SK-N-SH treated with all-trans-retinoic acid at 6 μM for 48 hours (cell line): ENCODE results near the gene QSOX2.

Source experiments
- ATAC-seq: fragments of 200-7000 bp; cut with Tn5 transposase; 3 replicates; pipeline ENCODE4 v1.9.1; 2020; ENCODE audit warnings: mild to moderate bottlenecking, moderate library complexity
- ARNTL ChIP-seq: fragments of 450-650 bp; formaldehyde crosslinking; IDR thresholded peaks from 2 replicates; pipeline ENCODE4 v1.5.0; 2020; ENCODE audit warnings: low read depth, mild to moderate bottlenecking, moderate library complexity, borderline replicate concordance
- BACH2 ChIP-seq: fragments of 250-450 bp; sonication (Bioruptor Pico); IDR thresholded peaks from 2 replicates; pipeline ENCODE4 v1.9.0; 2021; ENCODE audit warnings: mild to moderate bottlenecking, borderline replicate concordance
- CREB5 ChIP-seq: fragments of 250-450 bp; sonication (Bioruptor Pico); IDR thresholded peaks from 2 replicates; pipeline ENCODE4 v1.5.1; 2020; ENCODE audit warnings: low read depth, mild to moderate bottlenecking, moderate library complexity
- CSDC2 ChIP-seq: fragments of 250-450 bp; sonication (Bioruptor Pico); IDR thresholded peaks from 2 replicates; pipeline ENCODE4 v1.5.0; 2020; ENCODE audit warnings: mild to moderate bottlenecking, moderate library complexity
- CSRNP3 ChIP-seq: fragments of 250-450 bp; sonication (Bioruptor Pico); IDR thresholded peaks from 2 replicates; pipeline ENCODE4 v1.5.1; 2021; ENCODE audit warnings: mild to moderate bottlenecking, moderate library complexity
- GLIS3 ChIP-seq: fragments of 250-450 bp; sonication (Bioruptor Pico); IDR thresholded peaks from 2 replicates; pipeline ENCODE4 v1.5.0; 2020; ENCODE audit warnings: mild to moderate bottlenecking, moderate library complexity
- ISL1 ChIP-seq: fragments of 250-450 bp; sonication (Bioruptor Pico); IDR thresholded peaks from 2 replicates; pipeline ENCODE4 v2.1.2; 2022; ENCODE audit warnings: mild to moderate bottlenecking, moderate library complexity
- OSR1 ChIP-seq: fragments of 250-450 bp; sonication (Bioruptor Pico); IDR thresholded peaks from 2 replicates; pipeline ENCODE4 v1.8.0; 2022; ENCODE audit warnings: moderate library complexity, mild to moderate bottlenecking, inconsistent platforms
- PATZ1 ChIP-seq: fragments of 250-450 bp; sonication (Bioruptor Pico); IDR thresholded peaks from 2 replicates; pipeline ENCODE4 v1.8.0; 2020; ENCODE audit warnings: mild to moderate bottlenecking, moderate library complexity, borderline replicate concordance
- POU6F1 ChIP-seq: fragments of 250-450 bp; sonication (Bioruptor Pico); IDR thresholded peaks from 2 replicates; pipeline ENCODE4 v1.8.0; 2021; ENCODE audit warnings: low read depth, mild to moderate bottlenecking, moderate library complexity, borderline replicate concordance
- PPARA ChIP-seq: fragments of 250-450 bp; sonication (Bioruptor Pico); IDR thresholded peaks from 2 replicates; pipeline ENCODE4 v1.5.0; 2020; ENCODE audit warnings: mild to moderate bottlenecking, borderline replicate concordance
- SNAI2 ChIP-seq: fragments of 250-450 bp; sonication (Bioruptor Pico); IDR thresholded peaks from 2 replicates; pipeline ENCODE4 v1.5.0; 2020; ENCODE audit warnings: mild to moderate bottlenecking, moderate library complexity
- TCF4 ChIP-seq: fragments of 250-450 bp; sonication (Bioruptor Pico); IDR thresholded peaks from 2 replicates; pipeline ENCODE4 v1.8.0; 2021; ENCODE audit warnings: mild to moderate bottlenecking, moderate library complexity, borderline replicate concordance
- TOX ChIP-seq: fragments of 250-450 bp; sonication (Bioruptor Pico); IDR thresholded peaks from 2 replicates; pipeline ENCODE4 v1.8.0; 2021; ENCODE audit warnings: mild to moderate bottlenecking, moderate library complexity, borderline replicate concordance
- TSHZ2 ChIP-seq: fragments of 250-450 bp; sonication (Bioruptor Pico); IDR thresholded peaks from 2 replicates; pipeline ENCODE4 v1.5.0; 2020; ENCODE audit warnings: mild to moderate bottlenecking, moderate library complexity
- ZC3H10 ChIP-seq: fragments of 250-450 bp; sonication (Bioruptor Pico); IDR thresholded peaks from 2 replicates; pipeline ENCODE4 v1.5.1; 2021; ENCODE audit warnings: mild to moderate bottlenecking, moderate library complexity
- ZFP3 ChIP-seq: fragments of 250-450 bp; sonication (Bioruptor Pico); IDR thresholded peaks from 2 replicates; pipeline ENCODE4 v1.5.0; 2020; ENCODE audit warnings: mild to moderate bottlenecking, moderate library complexity
- ZFP30 ChIP-seq: fragments of 450-650 bp; formaldehyde crosslinking; IDR thresholded peaks from 2 replicates; pipeline ENCODE4 v1.5.0; 2022; ENCODE audit warnings: mild to moderate bottlenecking, moderate library complexity
- ZNF565 ChIP-seq: fragments of 450-650 bp; formaldehyde crosslinking; conservative IDR thresholded peaks from 2 replicates; pipeline ENCODE4 v1.5.0; 2020; ENCODE audit warnings: low read depth, mild to moderate bottlenecking, moderate library complexity
- ZNF70 ChIP-seq: fragments of 450-650 bp; formaldehyde crosslinking; IDR thresholded peaks from 2 replicates; pipeline ENCODE4 v1.5.0; 2020; ENCODE audit warnings: mild to moderate bottlenecking, moderate library complexity
- ZNF8 ChIP-seq: fragments of 450-650 bp; formaldehyde crosslinking; IDR thresholded peaks from 2 replicates; pipeline ENCODE4 v1.5.0; 2020; ENCODE audit warnings: mild to moderate bottlenecking, moderate library complexity

The QSOX2 gene

GRCh38 chr9:136244969-136245218 is 718 bp downstream of the QSOX2 start:
- no peak for TF ChIP-seq TOX (CRISPR knock-in tag)

GRCh38 chr9:136244122-136244968 is 1.3 kb downstream of the QSOX2 start:
- no peak for TF ChIP-seq BACH2 (CRISPR knock-in tag)
- no peak for TF ChIP-seq PPARA (CRISPR knock-in tag)
- TF ChIP-seq TSHZ2 (CRISPR knock-in tag) = no peak
- no peak for TF ChIP-seq GLIS3
- TF ChIP-seq ISL1 (CRISPR knock-in tag) = no peak
- no peak for TF ChIP-seq ZC3H10 (CRISPR knock-in tag)
- no peak for TF ChIP-seq ZNF8
- TF ChIP-seq CSDC2 = no peak
- TF ChIP-seq SNAI2 (CRISPR knock-in tag) = no peak
- TF ChIP-seq ZFP30 (CRISPR knock-in tag) = no peak
- TF ChIP-seq POU6F1 = no peak
- TF ChIP-seq CSRNP3 (CRISPR knock-in tag) = no peak
- no peak for TF ChIP-seq PATZ1 (CRISPR knock-in tag)
- TF ChIP-seq ZFP3 (CRISPR knock-in tag) = no peak
- no peak for TF ChIP-seq TCF4 (CRISPR knock-in tag)
- TF ChIP-seq OSR1 (CRISPR knock-in tag) = no peak
- no peak for TF ChIP-seq TOX (CRISPR knock-in tag)
- TF ChIP-seq ARNTL (CRISPR knock-in tag) = no peak
- no peak for TF ChIP-seq ZNF70
- TF ChIP-seq CREB5 (CRISPR knock-in tag) = no peak
- TF ChIP-seq, all 23 proteins: peak for 0
- ATAC-seq = no peak

More at GRCh38 chr9:136244969-136245218, 718 bp downstream of the QSOX2 start:
- no peak for ATAC-seq

GRCh38 chr9:136243631-136244030 is 2.0 kb downstream of the QSOX2 start:
- no peak for ATAC-seq
- no peak for TF ChIP-seq ISL1 (CRISPR knock-in tag)
- TF ChIP-seq POU6F1 = no peak
- TF ChIP-seq ZNF70 = no peak
- TF ChIP-seq PATZ1 (CRISPR knock-in tag) = no peak
- no peak for TF ChIP-seq ZC3H10 (CRISPR knock-in tag)
- TF ChIP-seq ZNF565 (CRISPR knock-in tag) = no peak
- no peak for TF ChIP-seq TSHZ2 (CRISPR knock-in tag)
- no peak for TF ChIP-seq BACH2 (CRISPR knock-in tag)
- TF ChIP-seq SNAI2 (CRISPR knock-in tag) = no peak
